NB4 (cell line): Measurements from ENCODE around the gene GPR183.

Source experiments
- CTCF ChIP-seq: IDR thresholded peaks from one replicate; pipeline ENCODE4 v1.5.1; 2012; ENCODE audit warnings: low read depth, low read length
- MAX ChIP-seq: IDR thresholded peaks from 2 replicates; pipeline ENCODE4 v1.6.1; 2011; ENCODE audit warnings: low read depth, low read length
- POLR2A ChIP-seq: IDR thresholded peaks from 2 replicates; pipeline ENCODE4 v1.6.1; 2011; ENCODE audit warnings: mild to moderate bottlenecking; ENCODE audit not compliant: insufficient read length; ENCODE audit errors: extremely low read depth

GRCh38 chr13:99355267-99356011 is 48.2 kb upstream of the GPR183 start:
- TF ChIP-seq POLR2A (no peak), CTCF (no peak), MAX (no peak)
